HCT116 (cell line): ENCODE data around the gene MIA2. TPM values are rescaled to one million over a fixed set of nuclear protein-coding genes. Genes with fewer than 3 reads are reported as not detected.
A peak's percentile ranks its signal among the peaks of the same experiment; 100 is the strongest.

ENCODE experiments used
- ATAC-seq: fragments of 200-7000 bp; cut with Tn5 transposase; 2 replicates; pipeline ENCODE4 v1.9.1; 2020; ENCODE audit warnings: mild to moderate bottlenecking, moderate library complexity
- BruUV-seq: library from RNA; stranded (reverse); fragments of 400-500 nt; replicated peaks from 2 replicates; lab custom pipeline; 2021; lab: Mats Ljungman, UMichigan
- CTCF ChIA-PET: fragments of 300-600 bp; sonication (Branson Sonifier 250); formaldehyde crosslinking; loops from one replicate; lab custom pipeline; 2021; ENCODE audit warnings: antibody characterized with exemption; lab: Charles Lee
- POLR2A ChIA-PET: fragments of 300-600, 350-600 bp; sonication (Branson Sonifier 250); formaldehyde crosslinking; loops from one replicate; lab custom pipeline; 2021; ENCODE audit warnings: antibody characterized with exemption; lab: Charles Lee
- RAD21 ChIA-PET, 2 experiments: fragments of 300-600 bp; sonication (Branson Sonifier 250); formaldehyde crosslinking; loops; one replicate each; lab custom pipeline; 2023; ENCODE audit warnings: low total read pairs in 2 of 2; ENCODE audit not compliant: uncharacterized antibody in 2 of 2, unreplicated experiment in 2 of 2, low non-redundant PET in 1 of 2; lab: Charles Lee
- DNase-seq: peaks from one replicate; pipeline ENCODE4 v3.0.0-alpha.2; 2010; ENCODE audit warnings: low read depth, low spot score
- H2AFZ ChIP-seq: fragments of 200-600 bp; shearing (Covaris generic), sonication (generic); 2 replicates; pipeline ENCODE4 v1.6.1; 2017; ENCODE audit warnings: low read depth, mixed run types, mixed read lengths, antibody characterized with exemption, low read length; ENCODE audit not compliant: poor library complexity, severe bottlenecking
- H3K27ac ChIP-seq: 2 replicates; pipeline ENCODE4 v1.5.1; 2012; ENCODE audit warnings: low read depth, low read length
- H3K27me3 ChIP-seq: fragments of 200-600 bp; sonication (generic); 2 replicates; pipeline ENCODE4 v1.6.1; 2016; ENCODE audit warnings: mixed run types, low read length, mixed read lengths; ENCODE audit not compliant: insufficient read depth
- H3K36me3 ChIP-seq, 2 experiments: fragments of 200-500 bp in 1 of 2; fragments of 200-600 bp in 1 of 2; sonication (Bioruptor generic) in 1 of 2; sonication (generic) in 1 of 2; 2 replicates each; pipeline versions ENCODE4 v1.5.1 to v1.6.1; 2014 to 2016; ENCODE audit warnings: low read length in 2 of 2, inconsistent platforms in 1 of 2, mixed read lengths in 1 of 2, mixed run types in 1 of 2; ENCODE audit not compliant: insufficient read depth in 2 of 2, control insufficient read depth in 1 of 2
- H3K4me1 ChIP-seq, 2 experiments: fragments of 200-600 bp in 1 of 2; sonication (generic) in 1 of 2; 2 replicates each; pipeline versions ENCODE4 v1.5.1 to v1.6.1; 2012 to 2017; ENCODE audit warnings: low read length in 2 of 2, inconsistent platforms in 1 of 2, mild to moderate bottlenecking in 1 of 2, mixed read lengths in 1 of 2, mixed run types in 1 of 2, moderate library complexity in 1 of 2; ENCODE audit not compliant: insufficient read depth in 2 of 2, control insufficient read depth in 1 of 2
- H3K4me2 ChIP-seq: fragments of 200-600 bp; sonication (generic); 2 replicates; pipeline ENCODE4 v1.6.1; 2017; ENCODE audit warnings: mixed run types, low read length, mixed read lengths
- H3K4me3 ChIP-seq, 2 experiments: fragments of 200-600 bp in 1 of 2; sonication (generic) in 1 of 2; replicated peaks in 1 of 2; 2 replicates each; pipeline ENCODE4 v1.5.1; 2011 to 2016; ENCODE audit warnings: low read length in 2 of 2, control low read depth in 1 of 2, low read depth in 1 of 2, mild to moderate bottlenecking in 1 of 2, mixed read lengths in 1 of 2, mixed run types in 1 of 2
- H3K79me2 ChIP-seq: fragments of 200-600 bp; sonication (generic); 2 replicates; pipeline ENCODE4 v1.6.1; 2017; ENCODE audit warnings: mild to moderate bottlenecking, mixed run types, low read length, moderate library complexity, mixed read lengths; ENCODE audit not compliant: insufficient read depth
- H3K9ac ChIP-seq: fragments of 200-600 bp; sonication (generic); 2 replicates; pipeline ENCODE4 v1.6.1; 2016; ENCODE audit warnings: low read length, mixed read lengths
- H3K9me2 ChIP-seq: fragments of 200-600 bp; sonication (generic), shearing (Covaris generic); 2 replicates; pipeline ENCODE4 v1.6.1; 2017; ENCODE audit warnings: mixed run types, mild to moderate bottlenecking, moderate library complexity; ENCODE audit not compliant: insufficient read depth
- H3K9me3 ChIP-seq, 2 experiments: fragments of 200-500 bp in 1 of 2; fragments of 200-600 bp in 1 of 2; sonication (Bioruptor generic) in 1 of 2; sonication (generic) in 1 of 2; 2 replicates each; pipeline ENCODE4 v1.6.1; 2014 to 2017; ENCODE audit warnings: low read length in 2 of 2, mixed read lengths in 2 of 2, inconsistent platforms in 1 of 2, low read depth in 1 of 2, mild to moderate bottlenecking in 1 of 2, mixed run types in 1 of 2, moderate library complexity in 1 of 2; ENCODE audit not compliant: control insufficient read depth in 1 of 2, insufficient read depth in 1 of 2
- H4K20me1 ChIP-seq: fragments of 200-600 bp; sonication (generic), shearing (Covaris generic); 2 replicates; pipeline ENCODE4 v1.6.1; 2017; ENCODE audit warnings: mixed run types, mild to moderate bottlenecking, moderate library complexity; ENCODE audit not compliant: insufficient read depth
- EGR1 ChIP-seq: IDR thresholded peaks from 2 replicates; pipeline ENCODE4 v1.6.1; 2012; ENCODE audit warnings: low read depth
- FOSL1 ChIP-seq: IDR thresholded peaks from 2 replicates; pipeline ENCODE4 v1.6.1; 2012; ENCODE audit warnings: low read depth
- JUND ChIP-seq: IDR thresholded peaks from 2 replicates; pipeline ENCODE4 v1.6.1; 2012
- POLR2AphosphoS5 ChIP-seq: IDR thresholded peaks from 2 replicates; pipeline ENCODE4 v1.6.1; 2011; ENCODE audit warnings: mild to moderate bottlenecking, low read depth, low read length, moderate library complexity
- intact Hi-C: fragments of 100-400 bp; cut with micrococcal nuclease; formaldehyde crosslinking; loops from 2 replicates; pipeline ENCODE4 v1.10.0; 2022
- total RNA-seq: library from RNA; stranded (reverse); gene quantifications from one replicate; pipeline ENCODE4 v1.2.1, GENCODE V29; 2021; ENCODE audit not compliant: unreplicated experiment
- TF ChIP-seq, protein P1 (sequence below): IDR thresholded peaks from 2 replicates; pipeline ENCODE4 v1.6.1; 2012; ENCODE audit warnings: low read depth
- TF ChIP-seq, protein P2 (sequence below): IDR thresholded peaks from 2 replicates; pipeline ENCODE4 v1.6.1; 2012

Gene MIA2
- total RNA-seq, 1 experiment from 2014 or later = 31.1 TPM

DNA sequence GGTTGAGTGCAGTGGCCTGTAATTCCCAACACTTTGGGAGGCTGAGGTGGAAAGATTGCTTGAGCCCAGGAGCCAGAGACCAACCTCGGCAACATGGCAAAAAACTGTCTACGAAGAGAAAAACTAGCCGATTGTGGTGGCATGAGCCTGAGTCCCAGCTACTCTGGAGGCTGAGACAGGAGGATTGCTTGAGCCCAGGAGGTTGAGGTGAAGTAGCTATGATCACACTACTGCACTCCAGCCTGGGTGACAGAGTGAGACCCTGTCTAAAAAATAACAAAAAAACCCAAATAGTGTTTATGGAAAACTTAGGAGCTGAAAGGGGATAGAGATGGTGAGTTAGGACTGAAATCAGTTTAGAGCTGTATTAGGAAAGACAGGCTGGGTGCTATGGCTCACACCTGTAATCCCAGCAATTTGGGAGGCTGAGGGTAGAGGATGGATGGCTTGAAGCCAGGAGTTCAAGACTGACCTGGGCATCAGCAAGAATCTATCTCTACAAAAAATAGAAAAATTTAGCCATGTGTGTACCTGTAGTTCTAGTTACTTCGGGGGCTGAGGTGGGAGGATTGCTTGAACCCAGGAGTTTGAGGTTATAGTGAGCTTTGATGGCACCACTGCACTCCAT, 49.0 kb upstream of the MIA2 start:
- no TSS peak for BruUV-seq
- Histone ChIP-seq H3K4me3 (no peak overlapping the region), H3K27me3 (no peaks in the 10 kb centered on the region), H3K9me3 (no peaks in the 10 kb centered on the region), H3K79me2 (peaks cover 25% of the 10 kb centered on the region), H3K36me3 (peaks cover 41 to 44% of the 10 kb centered on the region in 2 experiments), H3K27ac (no peak overlapping the region), H3K4me2 (no peak overlapping the region), H2AFZ (no peak overlapping the region), H3K9me2 (no peaks in the 10 kb centered on the region), H3K9ac (no peak overlapping the region), H4K20me1 (peaks cover 20% of the 10 kb centered on the region; the same call in 1 of the 2 replicates), H3K4me1 (peaks cover 0 to 10% of the 10 kb centered on the region in 2 experiments; a peak in 3 of 4 replicates)
- RAD21 ChIA-PET = no interaction called here
- TF ChIP-seq EGR1 (no peak), FOSL1 (no peak), POLR2AphosphoS5 (0 out of 2 replicates have a peak, but pooled peaks have one; percentile 48), JUND (no peak)
- TF ChIP-seq, protein P1, sequence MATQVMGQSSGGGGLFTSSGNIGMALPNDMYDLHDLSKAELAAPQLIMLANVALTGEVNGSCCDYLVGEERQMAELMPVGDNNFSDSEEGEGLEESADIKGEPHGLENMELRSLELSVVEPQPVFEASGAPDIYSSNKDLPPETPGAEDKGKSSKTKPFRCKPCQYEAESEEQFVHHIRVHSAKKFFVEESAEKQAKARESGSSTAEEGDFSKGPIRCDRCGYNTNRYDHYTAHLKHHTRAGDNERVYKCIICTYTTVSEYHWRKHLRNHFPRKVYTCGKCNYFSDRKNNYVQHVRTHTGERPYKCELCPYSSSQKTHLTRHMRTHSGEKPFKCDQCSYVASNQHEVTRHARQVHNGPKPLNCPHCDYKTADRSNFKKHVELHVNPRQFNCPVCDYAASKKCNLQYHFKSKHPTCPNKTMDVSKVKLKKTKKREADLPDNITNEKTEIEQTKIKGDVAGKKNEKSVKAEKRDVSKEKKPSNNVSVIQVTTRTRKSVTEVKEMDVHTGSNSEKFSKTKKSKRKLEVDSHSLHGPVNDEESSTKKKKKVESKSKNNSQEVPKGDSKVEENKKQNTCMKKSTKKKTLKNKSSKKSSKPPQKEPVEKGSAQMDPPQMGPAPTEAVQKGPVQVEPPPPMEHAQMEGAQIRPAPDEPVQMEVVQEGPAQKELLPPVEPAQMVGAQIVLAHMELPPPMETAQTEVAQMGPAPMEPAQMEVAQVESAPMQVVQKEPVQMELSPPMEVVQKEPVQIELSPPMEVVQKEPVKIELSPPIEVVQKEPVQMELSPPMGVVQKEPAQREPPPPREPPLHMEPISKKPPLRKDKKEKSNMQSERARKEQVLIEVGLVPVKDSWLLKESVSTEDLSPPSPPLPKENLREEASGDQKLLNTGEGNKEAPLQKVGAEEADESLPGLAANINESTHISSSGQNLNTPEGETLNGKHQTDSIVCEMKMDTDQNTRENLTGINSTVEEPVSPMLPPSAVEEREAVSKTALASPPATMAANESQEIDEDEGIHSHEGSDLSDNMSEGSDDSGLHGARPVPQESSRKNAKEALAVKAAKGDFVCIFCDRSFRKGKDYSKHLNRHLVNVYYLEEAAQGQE = no peak
- TF ChIP-seq, protein P2, sequence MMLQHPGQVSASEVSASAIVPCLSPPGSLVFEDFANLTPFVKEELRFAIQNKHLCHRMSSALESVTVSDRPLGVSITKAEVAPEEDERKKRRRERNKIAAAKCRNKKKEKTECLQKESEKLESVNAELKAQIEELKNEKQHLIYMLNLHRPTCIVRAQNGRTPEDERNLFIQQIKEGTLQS = no peak
- peak; percentile 27 for ATAC-seq
- DNase-seq = no peak
- CTCF ChIA-PET = no interaction called here
- POLR2A ChIA-PET = interaction anchor here (0.9 to 2.2 kb wide), 5 partner anchors 9 to 19 kb away, joined by 3 to 6 read pairs (median 3); partner anchors contain the start of genes PNN and TRAPPC6B
- intact Hi-C loops = no loop called here
